Measurements from ENCODE around the gene LEAP2. TPM values are rescaled to one million over a fixed set of nuclear protein-coding genes. Genes with fewer than 3 reads are reported as not detected.

LEAP2 gene
- total RNA-seq, 1 experiment from 2014 or later, result 0.36 TPM

DNA sequence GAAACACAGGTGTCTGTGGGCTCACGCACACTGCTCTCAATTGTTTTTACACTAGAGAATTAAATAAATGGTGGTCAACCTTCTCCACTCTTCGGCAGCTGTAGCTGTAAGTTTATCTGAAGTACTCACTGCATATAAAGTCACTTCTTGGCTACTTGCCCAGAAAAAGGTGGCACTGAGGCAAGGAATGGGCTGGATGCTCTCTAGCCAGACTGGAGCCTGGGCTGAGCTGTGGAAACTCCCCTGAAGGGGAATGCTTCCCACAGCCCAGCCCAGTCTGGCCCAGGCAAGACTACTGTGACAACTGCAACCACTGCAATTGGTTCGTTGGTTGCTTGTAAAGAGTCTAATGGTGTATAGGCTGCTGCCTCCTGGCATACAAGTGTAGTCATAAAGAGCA lies 4.5 kb downstream of the LEAP2 start:
- no peaks in the 10 kb centered on the region for H4K20me1 ChIP-seq (ENCODE audit: low read length)
- ChIA-PET POLR2A (ENCODE audit: unreplicated experiment) (interaction anchor here (0.5 kb wide), 1 partner anchor 1523 kb away, joined by 8 read pairs; no protein-coding TSS in a partner anchor), CTCF (no interaction called here)
- H3K4me1 ChIP-seq (ENCODE audit: insufficient read depth, low read length), result no peaks in the 10 kb centered on the region
- no peak overlapping the region for H3K4me2 ChIP-seq (ENCODE audit: low read length)
- TF ChIP-seq, protein P1, sequence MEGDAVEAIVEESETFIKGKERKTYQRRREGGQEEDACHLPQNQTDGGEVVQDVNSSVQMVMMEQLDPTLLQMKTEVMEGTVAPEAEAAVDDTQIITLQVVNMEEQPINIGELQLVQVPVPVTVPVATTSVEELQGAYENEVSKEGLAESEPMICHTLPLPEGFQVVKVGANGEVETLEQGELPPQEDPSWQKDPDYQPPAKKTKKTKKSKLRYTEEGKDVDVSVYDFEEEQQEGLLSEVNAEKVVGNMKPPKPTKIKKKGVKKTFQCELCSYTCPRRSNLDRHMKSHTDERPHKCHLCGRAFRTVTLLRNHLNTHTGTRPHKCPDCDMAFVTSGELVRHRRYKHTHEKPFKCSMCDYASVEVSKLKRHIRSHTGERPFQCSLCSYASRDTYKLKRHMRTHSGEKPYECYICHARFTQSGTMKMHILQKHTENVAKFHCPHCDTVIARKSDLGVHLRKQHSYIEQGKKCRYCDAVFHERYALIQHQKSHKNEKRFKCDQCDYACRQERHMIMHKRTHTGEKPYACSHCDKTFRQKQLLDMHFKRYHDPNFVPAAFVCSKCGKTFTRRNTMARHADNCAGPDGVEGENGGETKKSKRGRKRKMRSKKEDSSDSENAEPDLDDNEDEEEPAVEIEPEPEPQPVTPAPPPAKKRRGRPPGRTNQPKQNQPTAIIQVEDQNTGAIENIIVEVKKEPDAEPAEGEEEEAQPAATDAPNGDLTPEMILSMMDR (conservative IDR thresholded peaks at IDR 0.05; ENCODE audit: low read depth, low read length), result no peak
- TF ChIP-seq EZH2 (IDR thresholded peaks at IDR 0.05; ENCODE audit: low read length, unreplicated experiment), result no peak
- no peak for TF ChIP-seq EZH2phosphoT487 (IDR thresholded peaks at IDR 0.05; ENCODE audit: borderline replicate concordance, low read length)
- peak; percentile 16 for DNase-seq
- no peaks in the 10 kb centered on the region for H3F3A ChIP-seq (ENCODE audit: low read length, unreplicated experiment)
- no peaks in the 10 kb centered on the region for H3K79me2 ChIP-seq (ENCODE audit: low read length)
- H2AFZ ChIP-seq (ENCODE audit: low read length), result no peak overlapping the region
- H3K27me3 ChIP-seq (ENCODE audit: low read length), result no peaks in the 10 kb centered on the region
- H3K9ac ChIP-seq (ENCODE audit: low read length), result no peak overlapping the region
- ATAC-seq, result no peak
- H3K9me3 ChIP-seq (ENCODE audit: low read length), result no peaks in the 10 kb centered on the region
- no peak overlapping the region for H3K4me3 ChIP-seq (ENCODE audit: low read length)
- no peaks in the 10 kb centered on the region for H3K9me2 ChIP-seq (replicated peaks; ENCODE audit: low read length)
- BruUV-seq (replicated peaks), result no TSS peak
- H3K36me3 ChIP-seq (ENCODE audit: low read depth, low read length), result peaks cover 17% of the 10 kb centered on the region; the same call in 1 of the 2 replicates
- H3K27ac ChIP-seq (ENCODE audit: low read length), result no peak overlapping the region
- intact Hi-C loops (cut with micrococcal nuclease), result no loop called here

DNA sequence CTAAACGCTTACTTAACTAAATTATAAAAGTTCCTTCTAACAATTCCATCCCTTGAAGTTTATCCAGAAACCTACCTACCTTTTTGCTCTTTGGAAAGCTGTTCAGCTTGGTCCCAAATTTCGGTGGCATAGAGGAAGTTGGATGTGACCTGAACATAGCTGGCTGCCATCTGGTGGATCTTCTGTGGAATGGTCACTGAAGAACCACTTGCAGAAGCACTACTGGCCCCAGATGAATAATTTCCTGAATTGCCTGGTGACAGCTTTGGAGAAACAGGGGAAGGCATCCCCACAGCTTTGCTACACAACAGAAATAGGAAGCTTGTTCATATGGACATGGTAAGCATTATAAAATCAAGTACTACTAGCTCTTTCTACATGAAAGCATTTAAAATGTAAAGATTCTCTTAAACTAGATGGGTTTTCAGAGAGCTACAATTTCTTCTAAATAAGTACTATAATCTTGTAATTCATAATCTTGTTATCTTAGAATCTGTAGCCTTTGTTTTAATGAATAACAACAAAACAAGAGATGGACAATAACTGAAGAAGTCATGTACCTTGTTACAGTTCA lies 9.9 kb downstream of the LEAP2 start:
- Histone ChIP-seq H3K36me3 (ENCODE audit: low read depth, low read length) (peaks cover 35% of the 10 kb centered on the region), H3K9ac (ENCODE audit: low read length) (no peak overlapping the region), H3K4me2 (ENCODE audit: low read length) (no peak overlapping the region), H3K9me2 (replicated peaks; ENCODE audit: low read length) (no peaks in the 10 kb centered on the region), H3K4me3 (ENCODE audit: low read length) (no peak overlapping the region), H3F3A (ENCODE audit: low read length, unreplicated experiment) (no peaks in the 10 kb centered on the region), H4K20me1 (ENCODE audit: low read length) (no peaks in the 10 kb centered on the region), H3K4me1 (ENCODE audit: insufficient read depth, low read length) (no peaks in the 10 kb centered on the region), H3K27me3 (ENCODE audit: low read length) (no peaks in the 10 kb centered on the region), H3K27ac (ENCODE audit: low read length) (no peak overlapping the region), H3K9me3 (ENCODE audit: low read length) (no peaks in the 10 kb centered on the region), H3K79me2 (ENCODE audit: low read length) (no peaks in the 10 kb centered on the region), H2AFZ (ENCODE audit: low read length) (no peak overlapping the region)
- ChIA-PET POLR2A (ENCODE audit: unreplicated experiment) (no interaction called here), CTCF (interaction anchor here (0.9 to 1.1 kb wide), 2 partner anchors 11 to 53 kb away, joined by 3 to 4 read pairs; partner anchors contain the start of gene SHROOM1)
- BruUV-seq (replicated peaks), result no TSS peak
- TF ChIP-seq EZH2 (IDR thresholded peaks at IDR 0.05; ENCODE audit: low read length, unreplicated experiment) (no peak), EZH2phosphoT487 (IDR thresholded peaks at IDR 0.05; ENCODE audit: borderline replicate concordance, low read length) (no peak)
- TF ChIP-seq, protein P1 (conservative IDR thresholded peaks at IDR 0.05; ENCODE audit: low read depth, low read length), result peak; percentile 67
- ATAC-seq (peak; percentile 95), DNase-seq (peak; percentile 63)
- intact Hi-C loops (cut with micrococcal nuclease), result loop anchor here (1.0 kb wide), 1 partner anchor 53 kb away; the partner anchor contains the start of gene SHROOM1

DNA sequence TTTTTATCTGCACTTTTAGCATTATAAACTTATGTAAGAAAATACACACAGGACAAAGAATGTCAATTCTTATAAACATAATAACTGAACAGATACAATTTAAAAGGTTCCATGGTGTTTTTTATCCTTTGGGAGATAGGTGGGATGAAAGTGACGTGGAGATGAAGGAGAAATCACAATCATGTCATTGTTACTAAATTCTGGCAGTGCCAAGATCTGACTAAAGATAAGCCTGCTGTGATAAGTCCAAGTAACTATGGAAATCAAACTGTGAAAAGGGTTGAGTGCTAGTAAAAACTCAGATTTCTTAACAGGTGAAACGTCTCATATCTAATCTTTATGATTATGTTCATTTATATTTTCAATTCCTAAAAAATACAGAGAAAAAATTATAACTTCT lies 11.1 kb downstream of the LEAP2 start:
- peaks cover 42% of the 10 kb centered on the region for H3K36me3 ChIP-seq (ENCODE audit: low read depth, low read length)

More for the DNA sequence above, 11.1 kb downstream of the LEAP2 start:
- no TSS peak for BruUV-seq (replicated peaks)
- intact Hi-C loops (cut with micrococcal nuclease), result no loop called here
- no peak overlapping the region for H3K27ac ChIP-seq (ENCODE audit: low read length)
- no peaks in the 10 kb centered on the region for H3K27me3 ChIP-seq (ENCODE audit: low read length)
- H4K20me1 ChIP-seq (ENCODE audit: low read length), result no peaks in the 10 kb centered on the region
- no peak for ATAC-seq
- no peaks in the 10 kb centered on the region for H3K9me3 ChIP-seq (ENCODE audit: low read length)
- H3K4me3 ChIP-seq (ENCODE audit: low read length), result no peak overlapping the region
- POLR2A ChIA-PET (ENCODE audit: unreplicated experiment), result no interaction called here
- no peak overlapping the region for H2AFZ ChIP-seq (ENCODE audit: low read length)
- no peak overlapping the region for H3K9ac ChIP-seq (ENCODE audit: low read length)
- H3F3A ChIP-seq (ENCODE audit: low read length, unreplicated experiment), result no peaks in the 10 kb centered on the region
- no peak overlapping the region for H3K4me2 ChIP-seq (ENCODE audit: low read length)
- TF ChIP-seq EZH2 (IDR thresholded peaks at IDR 0.05; ENCODE audit: low read length, unreplicated experiment) (no peak), EZH2phosphoT487 (IDR thresholded peaks at IDR 0.05; ENCODE audit: borderline replicate concordance, low read length) (no peak)
- TF ChIP-seq, protein P1 (conservative IDR thresholded peaks at IDR 0.05; ENCODE audit: low read depth, low read length), result no peak
- H3K4me1 ChIP-seq (ENCODE audit: insufficient read depth, low read length), result no peaks in the 10 kb centered on the region
- no peak for DNase-seq
- no peaks in the 10 kb centered on the region for H3K9me2 ChIP-seq (replicated peaks; ENCODE audit: low read length)
- H3K79me2 ChIP-seq (ENCODE audit: low read length), result no peaks in the 10 kb centered on the region
- CTCF ChIA-PET, result no interaction called here
